Stomach smooth muscle (tissue), 2 donors: ENCODE results near the gene PTPRM.
A peak's percentile ranks its signal among the peaks of the same experiment; 100 is the strongest.

Experiments used
- H3K27ac ChIP-seq: one replicate; pipeline ENCODE4 v1.7.0; 2013; ENCODE audit warnings: mild to moderate bottlenecking, low read length, inconsistent platforms
- H3K27me3 ChIP-seq, 2 donors: one replicate each; pipeline ENCODE4 v1.7.0; 2013; ENCODE audit warnings: low read length in 2 of 2; ENCODE audit not compliant: insufficient read depth in 2 of 2, control insufficient read depth in 1 of 2
- H3K36me3 ChIP-seq, 2 donors: one replicate each; pipeline ENCODE4 v1.7.0; 2013; ENCODE audit warnings: low read length in 2 of 2; ENCODE audit not compliant: control insufficient read depth in 2 of 2, insufficient read depth in 2 of 2
- H3K4me1 ChIP-seq: one replicate; pipeline ENCODE4 v1.7.0; 2013; ENCODE audit warnings: low read length; ENCODE audit not compliant: control insufficient read depth, insufficient read depth
- H3K4me3 ChIP-seq, 2 donors: one replicate each; pipeline ENCODE4 v1.7.0; 2013; ENCODE audit warnings: low read length in 2 of 2
- H3K9ac ChIP-seq, 2 donors: one replicate each; pipeline ENCODE4 v1.7.0; 2013; ENCODE audit warnings: low read length in 2 of 2, mild to moderate bottlenecking in 1 of 2
- H3K9me3 ChIP-seq, 2 donors: one replicate each; pipeline ENCODE4 v1.7.0; 2013; ENCODE audit warnings: low read length in 2 of 2; ENCODE audit not compliant: control insufficient read depth in 2 of 2
- donor health status: healthy.
- donor health status: Pancreatic carcinoma.

PTPRM gene

DNA sequence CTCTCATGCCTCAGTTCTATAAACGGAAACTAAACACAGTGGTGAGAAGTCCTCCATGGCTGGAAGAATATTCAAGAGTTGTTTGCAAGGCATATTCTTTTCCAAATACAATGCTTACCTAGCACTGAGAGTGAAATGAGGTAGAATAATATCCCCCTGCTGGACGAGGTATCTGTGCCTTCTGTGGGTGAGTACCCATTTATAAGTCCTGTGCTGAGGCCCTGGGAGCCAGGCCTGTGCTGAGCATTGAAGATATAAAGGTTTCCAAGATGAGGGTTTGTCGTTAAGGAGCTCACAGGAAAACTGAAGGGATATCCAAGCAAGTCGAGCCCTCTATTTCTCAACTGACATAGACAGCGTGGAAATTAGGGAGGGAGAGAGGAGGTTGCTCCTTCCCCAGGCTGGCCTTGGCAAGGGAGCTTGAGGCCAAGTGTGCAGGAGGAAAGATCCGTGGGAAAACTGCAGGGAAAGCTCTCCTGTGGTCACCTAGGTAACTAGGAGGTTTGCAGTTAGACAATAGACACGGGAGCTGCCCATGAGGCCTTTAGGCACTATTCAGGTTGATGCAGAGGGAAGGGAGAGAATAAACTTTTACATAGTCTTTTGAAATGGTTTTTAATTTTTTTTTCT lies 17.6 kb downstream of the PTPRM start:
- H3K9ac ChIP-seq: peak overlapping the region in 1 of 2 donors; percentile 6
- H3K4me3 ChIP-seq: no peak overlapping the region
- H3K9me3 ChIP-seq: no peaks in the 10 kb centered on the region
- peak overlapping the region; percentile 43 for H3K27ac ChIP-seq
- no peaks in the 10 kb centered on the region for H3K36me3 ChIP-seq
- no peaks in the 10 kb centered on the region for H3K27me3 ChIP-seq
- peaks cover 8% of the 10 kb centered on the region for H3K4me1 ChIP-seq

DNA sequence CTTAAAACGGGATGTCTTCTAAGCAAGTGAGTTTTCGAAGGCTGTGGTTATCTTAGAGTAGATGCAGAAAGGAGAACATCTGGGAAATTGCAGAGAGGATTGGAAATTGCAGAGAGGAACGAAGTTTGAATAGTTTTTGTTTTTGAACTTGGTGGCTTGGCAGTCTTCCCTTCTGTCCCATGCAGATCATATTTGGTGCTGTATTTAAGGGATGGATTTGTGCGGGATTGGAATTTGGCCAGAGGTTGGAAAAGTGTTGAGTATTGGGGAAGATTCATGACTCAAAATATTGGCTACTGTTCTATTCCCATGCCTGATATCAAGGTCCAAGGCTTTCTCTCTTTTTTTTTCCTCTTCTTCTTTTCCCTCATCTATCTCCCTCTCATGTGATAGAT lies 18.2 kb downstream of the PTPRM start:
- no peak overlapping the region for H3K27ac ChIP-seq
- no peak overlapping the region for H3K4me3 ChIP-seq
- H3K27me3 ChIP-seq: no peaks in the 10 kb centered on the region
- no peaks in the 10 kb centered on the region for H3K36me3 ChIP-seq
- no peaks in the 10 kb centered on the region for H3K9me3 ChIP-seq
- no peak overlapping the region for H3K9ac ChIP-seq
- peaks cover 8% of the 10 kb centered on the region for H3K4me1 ChIP-seq

DNA sequence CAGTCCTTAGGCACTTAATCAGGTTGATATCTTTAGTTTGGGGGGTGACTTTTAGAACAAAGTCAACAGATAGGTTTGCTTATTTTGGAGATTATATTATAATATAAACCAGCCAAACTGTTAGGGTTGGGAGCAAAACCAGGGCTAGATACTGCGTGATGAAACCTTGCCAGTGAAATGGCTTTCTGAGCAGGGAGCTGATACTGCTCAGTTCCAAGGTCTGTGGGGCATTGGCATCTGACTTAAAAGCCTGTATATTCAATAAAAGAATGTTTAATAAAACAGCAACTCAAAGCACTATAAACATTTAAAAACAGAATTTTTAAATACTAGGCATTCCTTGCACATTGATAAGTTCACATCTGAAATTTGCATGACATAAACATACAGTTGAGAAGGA lies 19.3 kb downstream of the PTPRM start:
- Histone ChIP-seq H3K36me3 (no peaks in the 10 kb centered on the region), H3K9ac (no peak overlapping the region), H3K9me3 (no peaks in the 10 kb centered on the region), H3K4me3 (peak overlapping the region in 1 of 2 donors; percentile 3), H3K27ac (no peak overlapping the region), H3K4me1 (peaks cover 8% of the 10 kb centered on the region), H3K27me3 (no peaks in the 10 kb centered on the region)

DNA sequence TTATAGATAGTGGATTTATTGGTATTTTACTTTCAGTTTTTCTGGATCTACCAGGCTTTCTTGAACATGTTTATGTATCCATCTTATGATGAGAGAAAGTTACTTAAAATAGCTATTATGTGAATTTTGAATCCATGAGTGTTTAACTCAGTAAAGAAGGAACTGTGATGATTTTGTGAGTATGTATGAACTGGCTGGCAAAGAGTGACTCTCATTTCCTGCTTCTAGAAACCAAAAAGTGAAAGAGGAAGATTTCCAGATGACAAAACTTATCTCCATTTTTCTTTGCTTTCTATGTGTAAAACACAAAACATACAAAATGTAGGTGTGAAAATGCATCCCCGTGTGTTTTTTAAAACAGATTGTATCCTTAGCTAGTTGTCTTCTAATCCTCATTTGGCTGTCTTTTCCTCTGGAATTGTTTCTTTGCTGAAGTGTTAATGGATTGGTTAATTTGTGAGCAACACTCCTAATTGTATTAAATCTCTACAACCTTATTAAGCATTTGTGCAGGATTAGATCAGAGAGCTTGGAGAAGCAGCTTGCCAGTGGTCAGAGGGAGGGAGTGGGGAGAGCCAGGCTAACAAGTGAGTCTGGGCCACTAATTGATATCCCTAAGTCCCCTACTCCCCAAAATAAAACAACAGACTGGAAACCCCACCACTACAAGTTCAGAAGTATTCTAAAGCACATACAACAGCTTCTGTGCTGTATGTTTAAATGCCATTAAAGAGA lies 23.9 kb downstream of the PTPRM start:
- H3K36me3 ChIP-seq: no peaks in the 10 kb centered on the region
- H3K9ac ChIP-seq: no peak overlapping the region

DNA sequence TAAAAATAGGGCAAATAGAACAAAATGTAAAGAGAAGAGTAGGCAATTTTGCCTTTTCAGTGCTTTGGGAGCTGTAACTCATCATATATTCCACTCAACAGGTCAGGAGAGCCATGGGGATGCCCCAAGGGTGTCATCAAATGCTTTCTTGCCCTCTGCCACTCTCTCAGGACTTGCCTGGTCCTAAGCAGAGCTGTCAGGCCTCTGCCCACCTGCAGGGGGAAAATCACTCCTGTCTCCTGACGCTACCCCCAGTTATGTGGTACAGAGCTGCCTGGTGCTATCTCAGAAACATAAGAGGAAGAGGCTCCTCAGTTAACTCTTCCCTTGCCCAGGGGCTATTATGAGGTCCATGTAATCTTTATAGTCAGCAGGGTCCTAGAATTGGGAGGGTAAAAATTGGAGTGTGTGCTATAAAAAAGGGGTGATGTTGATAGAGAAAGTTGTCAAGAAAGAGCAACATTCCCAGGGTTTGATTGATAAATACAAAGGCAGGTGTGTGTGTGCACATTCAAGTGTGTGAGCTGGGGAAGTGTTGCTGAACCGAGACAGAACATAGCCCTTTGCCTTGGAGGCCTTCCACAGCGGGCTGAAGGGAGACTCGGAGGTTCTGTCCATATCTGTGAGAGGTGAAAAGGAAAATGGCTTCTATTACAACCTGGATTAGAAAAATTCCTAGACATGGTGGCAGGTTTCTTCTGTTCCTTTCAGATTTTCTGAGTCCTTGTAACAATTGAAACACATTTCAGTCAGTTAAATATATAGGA lies 25.4 kb downstream of the PTPRM start:
- Histone ChIP-seq H3K27me3 (no peaks in the 10 kb centered on the region), H3K36me3 (no peaks in the 10 kb centered on the region), H3K4me1 (no peaks in the 10 kb centered on the region), H3K9ac (no peak overlapping the region), H3K27ac (no peak overlapping the region), H3K9me3 (no peaks in the 10 kb centered on the region), H3K4me3 (no peak overlapping the region)

More for the DNA sequence above, 23.9 kb downstream of the PTPRM start:
- no peaks in the 10 kb centered on the region for H3K9me3 ChIP-seq
- H3K4me1 ChIP-seq: no peaks in the 10 kb centered on the region
- H3K4me3 ChIP-seq: no peak overlapping the region
- H3K27me3 ChIP-seq: no peaks in the 10 kb centered on the region
- no peak overlapping the region for H3K27ac ChIP-seq

DNA sequence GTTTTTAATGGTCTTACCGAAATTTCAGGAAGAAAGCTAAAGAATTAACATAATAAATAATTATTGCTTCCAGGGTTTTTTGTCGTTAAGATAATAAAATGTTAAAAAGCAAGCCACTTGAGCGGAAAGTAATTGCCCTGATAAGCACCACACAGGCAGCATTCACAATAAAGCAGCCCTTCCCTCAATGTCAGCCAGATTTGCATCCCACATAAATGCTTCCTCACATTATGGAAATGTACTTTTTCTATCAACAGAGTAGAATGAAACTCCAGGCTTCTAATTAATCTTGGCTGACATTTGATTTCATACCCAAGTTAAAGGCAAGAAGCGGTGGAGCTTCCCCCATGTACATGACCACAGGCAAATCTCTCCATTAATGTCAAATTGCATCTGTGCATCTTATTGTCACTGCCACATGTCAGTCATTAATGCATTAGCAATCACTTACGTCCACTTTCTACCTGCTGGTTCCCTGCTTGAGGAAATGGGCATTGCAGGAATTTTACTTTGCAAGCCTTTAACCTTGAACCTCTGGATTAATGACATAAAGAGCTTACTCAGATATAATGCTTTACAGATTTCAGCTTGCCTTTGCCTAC lies 26.2 kb downstream of the PTPRM start:
- H3K36me3 ChIP-seq: no peaks in the 10 kb centered on the region
- no peaks in the 10 kb centered on the region for H3K4me1 ChIP-seq
- no peak overlapping the region for H3K4me3 ChIP-seq
- H3K27ac ChIP-seq: no peak overlapping the region
- no peaks in the 10 kb centered on the region for H3K9me3 ChIP-seq
- H3K27me3 ChIP-seq: no peaks in the 10 kb centered on the region
- H3K9ac ChIP-seq: no peak overlapping the region

DNA sequence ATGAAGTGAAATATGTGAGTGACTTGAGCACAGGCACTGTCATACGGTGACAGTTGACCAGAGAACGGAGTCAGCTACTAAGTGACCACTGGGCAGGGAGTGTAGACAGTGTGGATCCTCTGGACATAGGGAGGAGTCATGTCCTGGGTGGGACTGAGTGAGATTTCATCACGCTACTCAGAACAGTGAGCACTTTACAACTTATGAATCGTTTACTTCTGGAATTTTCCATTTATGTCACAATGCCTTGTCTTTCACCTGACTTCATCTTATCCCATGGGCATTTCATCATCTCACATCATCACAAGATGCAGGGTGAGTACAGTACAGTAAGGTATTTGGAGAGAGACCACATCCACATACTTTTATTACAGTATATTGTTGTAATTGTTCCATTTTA lies 29.0 kb downstream of the PTPRM start:
- Histone ChIP-seq H3K36me3 (no peaks in the 10 kb centered on the region), H3K4me3 (no peak overlapping the region), H3K27me3 (no peaks in the 10 kb centered on the region), H3K27ac (no peak overlapping the region), H3K4me1 (peaks cover 3% of the 10 kb centered on the region), H3K9ac (no peak overlapping the region), H3K9me3 (no peaks in the 10 kb centered on the region)

DNA sequence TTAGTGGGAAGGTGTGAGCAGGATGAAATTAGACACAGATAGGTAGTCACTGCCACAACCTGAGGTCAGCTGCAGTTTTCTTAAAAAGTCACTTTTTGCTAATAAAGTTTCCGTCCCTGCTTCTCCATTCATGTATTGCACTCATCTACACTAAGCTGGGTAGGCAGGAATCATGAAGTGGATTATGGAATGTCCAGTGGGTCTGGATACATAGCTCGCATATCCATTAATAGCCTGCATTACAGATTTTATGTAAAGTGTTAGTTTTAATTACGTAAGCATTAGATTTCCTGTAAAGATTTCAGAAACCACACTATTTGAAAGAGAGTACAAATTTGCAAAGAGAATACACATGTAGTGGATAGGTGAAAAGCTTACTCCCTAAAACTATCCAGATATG lies 30.4 kb downstream of the PTPRM start:
- no peaks in the 10 kb centered on the region for H3K36me3 ChIP-seq
- no peak overlapping the region for H3K4me3 ChIP-seq
- no peak overlapping the region for H3K9ac ChIP-seq
- H3K27ac ChIP-seq: no peak overlapping the region
- H3K27me3 ChIP-seq: no peaks in the 10 kb centered on the region
- H3K4me1 ChIP-seq: peaks cover 3% of the 10 kb centered on the region
- no peaks in the 10 kb centered on the region for H3K9me3 ChIP-seq

DNA sequence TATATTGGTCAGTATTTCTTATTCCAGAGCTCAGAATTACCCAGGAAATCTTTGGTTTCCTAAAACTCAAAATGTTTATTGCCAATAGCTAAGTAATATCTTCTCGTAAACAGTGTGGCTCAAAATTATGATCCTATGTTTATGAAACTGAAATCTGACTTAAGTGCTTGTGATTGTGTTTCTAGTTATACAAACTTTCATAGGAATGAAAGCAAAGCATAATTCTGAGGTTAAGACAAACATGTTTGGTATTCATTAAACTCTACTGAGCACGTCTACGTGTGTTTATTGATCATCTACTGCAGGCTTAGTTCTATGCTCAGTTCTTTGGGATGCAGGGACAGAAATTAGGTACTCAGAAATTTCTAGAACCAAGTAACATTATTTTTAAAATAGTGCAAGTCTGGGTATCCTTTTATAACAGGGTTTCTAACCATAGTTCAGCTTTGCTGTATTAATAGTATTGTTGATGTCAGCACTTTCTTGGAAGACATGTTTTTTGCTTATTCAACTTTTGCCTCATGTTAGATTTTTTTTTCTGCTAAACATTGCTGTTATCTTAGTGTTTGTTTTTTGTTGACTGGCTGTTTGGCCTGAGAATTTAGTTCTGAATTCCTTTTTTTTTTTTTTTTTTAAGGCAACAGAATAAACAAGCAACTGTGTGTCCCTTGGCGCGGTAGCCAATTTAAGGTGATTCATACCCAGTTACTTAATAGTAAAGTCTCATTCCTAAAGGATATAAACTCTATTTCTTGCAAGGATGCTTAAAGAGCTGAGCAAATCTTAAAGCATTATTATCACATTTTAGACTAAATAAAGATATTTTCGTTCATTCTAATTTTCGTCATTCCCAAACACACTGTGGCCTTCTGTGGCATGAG lies 31.3 kb downstream of the PTPRM start:
- Histone ChIP-seq H3K27ac (no peak overlapping the region), H3K9me3 (no peaks in the 10 kb centered on the region), H3K4me1 (peaks cover 3% of the 10 kb centered on the region)

DNA sequence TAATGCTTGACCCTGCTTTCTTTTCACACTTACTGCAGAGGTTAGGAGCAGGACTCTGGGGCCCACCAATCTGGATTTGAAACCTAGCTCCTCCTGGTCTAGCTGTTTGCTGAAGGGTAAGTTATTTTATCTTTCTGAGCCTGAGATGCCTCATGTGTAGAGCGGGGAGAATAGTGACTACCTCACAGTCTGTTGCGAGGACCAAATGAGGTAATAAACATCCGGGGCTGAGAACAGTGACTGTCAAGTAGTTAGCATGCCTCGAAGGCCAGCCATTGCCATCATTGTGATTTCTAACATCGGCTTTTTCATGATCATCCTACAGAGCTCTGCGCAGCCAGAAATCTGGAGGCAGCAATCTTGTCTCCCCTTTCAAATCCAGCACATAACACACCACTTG lies 32.9 kb downstream of the PTPRM start:
- H3K4me1 ChIP-seq: peaks cover 3% of the 10 kb centered on the region
- H3K27me3 ChIP-seq: no peaks in the 10 kb centered on the region
- no peaks in the 10 kb centered on the region for H3K9me3 ChIP-seq
- no peak overlapping the region for H3K4me3 ChIP-seq
- H3K9ac ChIP-seq: no peak overlapping the region
- H3K27ac ChIP-seq: no peak overlapping the region
- H3K36me3 ChIP-seq: no peaks in the 10 kb centered on the region

More for the DNA sequence above, 31.3 kb downstream of the PTPRM start:
- Histone ChIP-seq H3K27me3 (no peaks in the 10 kb centered on the region), H3K9ac (no peak overlapping the region), H3K4me3 (no peak overlapping the region), H3K36me3 (no peaks in the 10 kb centered on the region)
